Adipose tissue (tissue), 3 donors: ENCODE results near the gene UBN2. TPM values are rescaled to one million over a fixed set of nuclear protein-coding genes. Genes with fewer than 3 reads are reported as not detected.
"Not testable (repeated sequence)": the region's sequence is repeated elsewhere in the genome, so short reads cannot be mapped to it uniquely, and the experiment has no call there.

Experiments
- H3K27ac ChIP-seq: one replicate; pipeline ENCODE4 v1.5.1; 2013; ENCODE audit warnings: low read depth, low read length
- WGBS, 3 donors: extraction: QIAGEN DNeasy Blood & Tissue Kit; methylation state at CpG; one replicate each; pipeline ENCODE4 v1.1.7; 2013; 5-methylcytosine and 5-hydroxymethylcytosine counted together
- polyA plus RNA-seq, 3 donors: library from polyadenylated mRNA; stranded (reverse); fragments of 200-250 nt; gene quantifications; one replicate each; pipeline ENCODE4 v1.2.3, GENCODE V29; 2013
- donor health status: healthy with polysubstance abuse.
- donor health status: Bipolar disorder and iron deficiency.
- donor health status: healthy.

UBN2 gene
- polyA plus RNA-seq, 3 donors = 1.2 to 2.1 (median 2.0) TPM

DNA sequence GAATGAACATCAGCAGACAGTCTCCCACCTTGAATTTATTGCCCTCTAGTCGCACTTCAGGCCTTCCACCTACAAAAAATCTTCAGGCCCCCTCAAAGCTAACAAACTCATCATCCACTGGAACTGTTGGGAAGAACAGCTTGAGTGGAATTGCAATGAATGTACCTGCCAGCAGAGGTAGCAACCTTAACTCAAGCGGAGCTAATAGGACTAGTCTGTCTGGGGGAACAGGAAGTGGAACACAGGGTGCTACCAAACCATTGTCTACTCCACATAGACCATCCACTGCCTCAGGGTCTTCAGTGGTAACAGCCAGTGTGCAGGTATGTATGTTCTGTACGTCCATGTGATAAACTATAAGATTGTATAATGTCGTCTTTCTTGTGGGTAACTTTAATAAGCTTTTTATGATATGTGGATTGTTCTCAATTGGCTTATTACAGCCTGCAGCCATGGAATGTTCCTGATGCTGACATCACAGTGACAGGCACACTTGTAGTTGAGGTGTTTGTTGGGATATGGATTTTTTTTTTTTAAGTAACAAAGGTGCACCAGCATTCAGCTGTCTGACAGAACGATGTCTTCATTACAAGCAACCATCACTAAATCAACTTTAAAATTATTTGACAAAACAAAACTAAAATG is 53.3 kb downstream of the UBN2 start:
- H3K27ac ChIP-seq = no peak overlapping the region
- WGBS, 3 donors = 90 to 94% (median 93%) methylated on average over 5 of the region's 5 CpGs

DNA sequence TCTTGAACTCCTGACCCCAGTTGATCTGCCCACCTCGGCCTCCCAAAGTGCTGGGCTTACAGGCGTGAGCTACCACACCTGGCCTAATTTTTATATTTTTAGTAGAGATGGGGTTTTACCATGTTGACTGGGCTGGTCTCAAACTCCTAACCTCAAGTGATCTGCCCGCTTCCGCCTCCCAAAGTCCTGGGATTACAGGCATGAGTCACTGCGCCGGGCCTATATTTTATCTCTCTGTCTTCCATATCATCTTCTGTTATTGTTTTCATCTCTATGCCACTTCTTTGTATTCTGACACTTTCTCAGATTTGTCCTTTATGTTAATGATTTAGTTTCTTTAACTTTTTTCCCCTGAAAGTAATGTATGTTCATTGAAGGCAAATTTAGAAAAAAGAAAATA is 55.1 kb downstream of the UBN2 start:
- 96 to 99% (median 97%) methylated on average over 6 of the region's 6 CpGs for WGBS, 3 donors
- no peak overlapping the region for H3K27ac ChIP-seq

DNA sequence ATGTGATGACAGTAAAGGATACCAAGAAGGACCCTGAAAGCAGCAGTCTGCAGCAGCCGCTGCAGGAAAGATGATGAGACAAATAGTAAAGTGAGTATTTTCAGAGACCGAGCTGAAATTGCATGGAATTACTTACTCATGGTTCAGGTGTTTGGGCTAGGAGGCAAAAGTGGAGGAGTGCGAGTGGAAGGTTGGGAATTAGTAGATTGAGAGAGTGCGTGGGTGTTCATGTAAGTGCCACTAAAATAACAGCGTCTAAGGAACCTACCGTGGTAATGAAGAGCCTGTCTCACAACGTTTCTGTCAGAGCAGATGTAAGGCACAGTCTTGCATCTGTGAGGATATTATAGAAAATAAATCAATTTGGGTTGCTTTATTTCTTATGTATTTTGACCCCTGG is 61.8 kb downstream of the UBN2 start:
- no peak overlapping the region for H3K27ac ChIP-seq
- WGBS, 3 donors = 89 to 95% (median 91%) methylated on average over 7 of the region's 7 CpGs

DNA sequence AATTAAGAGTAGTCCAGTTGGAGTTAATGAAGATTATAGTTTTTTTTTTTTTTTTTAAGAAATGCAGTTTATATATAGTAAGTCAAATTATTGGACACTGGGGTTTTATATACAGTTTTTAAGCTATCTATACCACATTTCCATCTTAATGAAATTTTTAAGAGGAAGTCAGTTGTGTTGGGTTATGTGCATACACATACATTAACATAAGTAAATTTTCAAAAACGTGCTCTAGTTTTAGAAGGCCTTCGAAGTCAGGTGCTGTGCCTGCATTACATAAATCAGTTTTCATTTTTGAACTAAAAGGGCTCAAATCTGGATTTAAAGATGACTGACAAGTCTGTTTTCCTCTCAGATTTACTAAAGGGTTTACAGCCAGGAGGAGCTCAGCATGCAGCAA is 62.5 kb downstream of the UBN2 start:
- WGBS, 3 donors = 87 to 89% (median 89%) methylated on average over 2 of the region's 2 CpGs
- no peak overlapping the region for H3K27ac ChIP-seq

DNA sequence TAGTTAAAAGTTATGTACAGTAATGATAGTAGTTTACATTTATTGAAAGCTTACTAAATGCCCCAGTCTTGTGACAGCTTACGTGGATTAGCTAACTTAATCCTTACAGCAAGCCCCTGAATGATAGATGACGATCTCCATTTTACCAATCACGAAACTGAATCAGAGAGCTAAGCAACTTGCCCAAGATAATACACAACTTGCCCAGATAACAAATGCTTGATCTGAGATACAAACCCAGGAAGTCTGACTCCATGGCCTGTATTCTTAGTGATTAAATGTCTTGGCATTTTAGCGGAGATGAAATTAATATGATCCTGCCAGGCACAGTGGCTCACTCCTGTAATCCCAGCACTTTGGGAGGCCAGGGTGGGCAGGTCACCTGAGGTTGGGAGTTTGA is 63.2 kb downstream of the UBN2 start:
- 93 to 94% (median 94%) methylated on average over 4 of the region's 4 CpGs for WGBS, 3 donors

DNA sequence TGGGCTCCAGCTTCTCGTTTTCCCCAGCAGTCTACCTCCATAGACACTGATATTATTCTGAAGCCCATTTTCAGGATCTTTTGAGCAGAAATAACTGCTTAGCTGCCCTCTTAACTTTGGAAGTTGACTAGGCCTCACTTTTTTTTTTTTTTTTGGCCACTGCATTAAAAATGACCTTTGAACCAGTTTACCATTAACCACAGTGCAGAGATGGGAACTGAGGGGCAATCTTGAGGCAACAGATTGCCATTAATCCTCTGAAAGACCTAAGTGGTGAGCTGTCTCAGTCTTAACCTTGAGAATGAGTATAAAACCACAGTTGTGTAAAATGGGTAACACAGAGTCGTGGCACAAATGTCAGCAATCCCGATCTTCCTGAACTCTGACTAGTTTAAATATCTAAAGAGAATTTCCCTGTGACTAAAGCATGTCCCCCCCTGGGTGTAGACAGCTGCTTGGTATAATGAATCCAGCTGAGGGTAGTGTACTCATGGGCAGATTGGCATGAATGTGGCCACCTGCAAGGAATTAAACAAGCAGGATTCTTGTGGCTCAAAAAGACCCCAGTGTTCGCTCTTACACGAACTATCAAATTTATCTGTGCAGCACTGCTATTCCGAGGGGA is 64.0 kb downstream of the UBN2 start:
- WGBS, 3 donors = 85 to 94% (median 87%) methylated on average over 6 of the region's 6 CpGs
- H3K27ac ChIP-seq = no peak overlapping the region

More for the DNA sequence above, 63.2 kb downstream of the UBN2 start:
- no peak overlapping the region for H3K27ac ChIP-seq

DNA sequence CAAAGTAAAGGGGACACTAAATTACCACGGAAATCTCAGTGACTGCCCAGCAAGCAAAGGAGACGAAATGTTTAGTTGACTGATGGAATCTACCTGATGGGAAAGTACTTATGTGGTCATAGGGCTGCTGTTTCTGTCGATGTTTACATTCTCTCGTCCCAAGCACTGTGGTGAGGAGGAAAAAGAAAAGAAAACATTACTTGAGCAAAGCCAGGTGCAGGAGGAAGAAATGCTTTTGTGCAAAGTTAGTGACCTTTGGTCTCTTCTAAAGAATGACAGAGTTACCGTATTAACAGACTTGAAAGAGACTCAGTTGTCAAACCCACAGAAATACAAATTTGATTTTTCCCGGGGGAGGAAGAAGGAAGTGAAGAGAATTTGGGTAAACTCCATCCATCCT is 66.8 kb downstream of the UBN2 start:
- WGBS, 3 donors = 29 to 63% (median 52%) methylated on average over 6 of the region's 6 CpGs
- no peak overlapping the region for H3K27ac ChIP-seq

DNA sequence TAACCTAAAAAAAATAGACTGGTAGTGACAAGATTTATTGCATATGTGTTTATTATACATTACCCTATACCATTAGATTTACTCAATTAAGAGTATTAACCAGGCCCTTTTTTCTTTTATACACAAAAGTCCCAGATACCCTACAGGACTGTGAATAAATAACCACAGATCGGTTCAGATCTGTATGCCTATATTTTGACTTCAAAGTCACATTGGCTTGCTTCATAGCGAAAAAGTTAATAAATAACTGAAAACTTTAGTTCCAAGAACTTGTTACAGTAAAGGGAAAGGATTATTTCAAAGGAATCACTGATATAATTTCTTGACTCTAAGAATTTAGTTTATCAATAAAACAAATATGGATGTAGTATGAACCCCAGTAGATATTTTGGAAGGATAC is 68.3 kb downstream of the UBN2 start:
- H3K27ac ChIP-seq = no peak overlapping the region
- WGBS, 3 donors = 32 to 96% (median 96%) methylated on average over 2 of the region's 2 CpGs

DNA sequence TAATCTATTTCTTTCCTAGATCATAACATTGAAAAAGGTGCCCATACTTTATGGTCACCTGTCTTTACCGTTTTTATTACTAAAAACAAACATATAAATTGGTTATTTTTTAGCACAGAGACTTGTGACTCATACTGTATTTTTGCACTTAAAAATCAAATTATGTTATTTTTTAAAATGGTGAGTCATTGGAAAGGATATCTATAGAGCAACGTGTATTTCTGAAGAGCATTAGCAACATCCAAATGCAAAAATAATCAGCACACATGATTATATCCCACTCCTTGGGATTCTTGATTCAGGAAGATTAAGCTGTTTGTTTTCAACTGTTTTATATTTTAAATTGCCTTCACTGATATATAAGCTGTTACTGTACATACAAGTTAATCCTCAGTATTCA is 69.4 kb downstream of the UBN2 start:
- no peak overlapping the region for H3K27ac ChIP-seq
- 68 to 94% (median 82%) methylated on average over 2 of the region's 2 CpGs for WGBS, 3 donors

DNA sequence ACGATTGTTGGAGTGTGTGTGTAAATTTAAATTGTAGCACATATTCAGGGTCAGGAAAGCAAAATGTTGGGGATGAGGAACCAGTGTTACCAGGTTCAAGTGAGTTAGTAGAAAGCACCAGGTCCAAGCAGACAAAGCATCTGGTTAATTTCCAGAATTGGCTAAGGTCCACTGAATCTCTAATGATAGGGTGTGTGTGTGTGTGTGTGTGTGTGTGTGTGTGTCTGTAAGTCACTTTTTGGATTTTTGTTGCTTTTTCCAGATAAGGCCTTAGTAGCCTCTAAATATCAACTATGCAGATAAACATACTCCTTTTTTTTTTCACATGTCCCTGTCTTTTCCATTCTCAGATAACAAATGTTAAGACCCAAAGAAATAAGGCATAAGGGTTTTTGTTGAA is 73.5 kb downstream of the UBN2 start:
- WGBS, 3 donors = 57 to 70% (median 63%) methylated on average over 1 of the region's 1 CpG
- no peak overlapping the region for H3K27ac ChIP-seq

DNA sequence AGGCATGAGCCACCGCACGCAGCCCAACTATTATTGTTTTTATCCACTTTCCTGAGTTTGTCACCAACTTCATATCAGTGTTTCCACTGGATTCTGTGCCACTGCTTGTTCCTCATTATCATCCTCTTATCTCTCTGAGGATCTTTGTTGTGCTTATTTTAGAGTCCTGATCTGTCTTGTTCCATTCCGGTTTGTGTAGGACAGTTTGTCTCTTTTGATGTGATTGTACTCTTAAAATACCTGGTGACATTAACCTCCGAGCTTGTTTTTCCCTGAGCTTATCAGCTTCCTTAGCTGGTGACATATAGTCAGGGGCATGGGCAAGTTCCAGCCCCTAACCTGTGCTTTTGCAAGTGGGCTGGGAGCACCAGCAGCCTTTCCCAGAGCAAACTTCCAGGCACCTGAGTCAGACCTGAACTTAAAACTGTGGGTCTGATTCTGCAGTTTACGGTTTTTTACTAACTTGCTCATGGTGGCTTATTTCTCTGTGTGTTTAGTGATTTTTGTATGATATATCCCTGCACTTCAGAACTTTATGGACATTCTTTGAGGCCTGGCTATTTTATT is 87.0 kb downstream of the UBN2 start:
- 73 to 81% (median 78%) methylated on average over 5 of the region's 5 CpGs for WGBS, 3 donors
- no peak overlapping the region for H3K27ac ChIP-seq

DNA sequence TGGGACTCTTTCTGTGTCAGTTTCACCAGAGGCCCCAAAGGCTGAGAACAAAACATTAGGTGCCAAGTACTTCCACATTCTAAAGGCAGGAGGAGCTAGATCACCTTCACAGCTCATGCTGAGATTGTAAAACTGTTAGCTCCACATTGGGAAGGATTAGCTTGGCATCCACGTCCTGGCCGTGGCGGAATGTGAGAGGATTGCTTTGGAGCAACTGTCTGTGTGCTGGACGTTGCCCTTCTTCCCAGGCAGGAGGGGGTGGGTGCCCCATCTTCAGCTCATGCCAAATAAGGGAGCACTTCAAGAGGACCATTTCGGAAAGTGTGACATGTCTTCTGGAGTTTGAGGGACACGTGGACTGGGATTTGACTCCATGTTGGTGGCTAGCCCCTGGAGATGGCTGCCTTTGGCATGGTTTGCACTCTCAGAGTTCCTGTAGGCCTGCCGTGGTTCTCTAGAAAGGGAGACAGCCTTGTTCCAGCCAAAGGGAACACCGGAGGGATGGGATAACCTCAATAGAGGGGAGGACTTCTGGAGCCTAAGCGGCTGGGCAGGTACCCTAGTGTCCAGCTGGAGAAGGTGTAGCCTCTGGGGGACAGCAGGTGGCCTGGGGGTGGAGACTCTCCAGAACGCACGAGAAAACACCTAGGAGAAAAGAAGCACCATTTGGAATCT is 90.2 kb downstream of the UBN2 start:
- 67 to 69% (median 68%) methylated on average over 11 of the region's 11 CpGs for WGBS, 3 donors
- no peak overlapping the region for H3K27ac ChIP-seq

DNA sequence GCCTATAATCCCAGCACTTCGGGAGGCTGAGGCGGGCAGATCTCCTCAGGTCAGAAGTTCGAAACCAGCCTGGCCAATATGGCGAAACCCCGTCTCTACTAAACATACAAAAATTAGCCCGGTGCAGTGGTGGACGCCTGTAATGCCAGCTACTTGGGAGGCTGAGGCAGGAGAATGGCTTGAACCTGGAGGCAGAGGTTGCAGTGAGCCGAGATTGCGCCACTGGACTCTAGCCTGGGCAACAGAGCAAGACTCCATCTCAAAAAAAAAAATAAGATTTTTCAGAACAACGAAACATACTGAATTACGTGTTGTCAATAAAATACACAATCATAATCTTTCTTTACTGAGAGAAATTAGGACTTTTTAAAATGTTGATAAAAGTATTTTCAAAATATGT is 93.7 kb downstream of the UBN2 start:
- 97 to 98% (median 97%) methylated on average over 11 of the region's 11 CpGs for WGBS, 3 donors
- not testable (repeated sequence) for H3K27ac ChIP-seq

DNA sequence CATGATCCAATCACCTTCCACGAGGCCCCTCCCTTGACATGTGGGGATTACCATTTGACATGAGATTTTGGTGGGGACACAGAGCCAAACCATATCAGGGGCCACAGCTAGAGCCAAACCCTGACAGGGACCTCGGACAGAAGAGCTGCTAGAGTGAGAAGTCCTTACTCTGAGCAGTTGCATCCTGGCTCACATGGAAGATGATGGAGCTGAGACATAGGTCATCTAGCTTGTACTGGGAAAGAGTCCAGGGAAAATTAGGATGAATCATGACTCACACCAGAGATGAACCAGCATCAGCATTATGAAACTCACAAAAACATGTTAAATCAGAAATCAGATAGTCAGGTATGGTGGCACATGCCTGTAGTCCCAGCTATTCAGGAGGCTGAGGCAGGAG is 97.3 kb downstream of the UBN2 start:
- no peak overlapping the region for H3K27ac ChIP-seq
- whole genome bisulfite sequencing, 3 donors = 58 to 77% (median 58%) methylated on average over 2 of the region's 2 CpGs

DNA sequence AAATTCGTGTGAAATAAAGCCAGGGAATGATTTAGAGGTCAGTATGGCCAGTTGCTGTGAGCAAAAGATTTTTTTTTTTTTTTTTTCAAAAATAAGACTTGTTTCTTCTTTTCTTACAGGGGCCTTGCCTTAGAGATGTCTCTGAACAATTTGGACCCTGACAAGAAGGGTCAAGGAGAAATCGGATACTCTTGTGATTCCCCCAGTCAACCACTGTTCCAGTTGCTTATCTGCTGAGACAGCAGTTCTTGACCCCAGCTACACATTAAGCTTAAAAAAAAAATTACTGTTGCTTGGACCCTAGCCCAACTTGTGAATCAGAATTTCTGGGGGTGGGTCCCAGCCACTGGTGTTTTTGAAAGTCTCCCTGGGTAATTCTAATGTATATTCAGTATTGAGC is 98.1 kb downstream of the UBN2 start:
- 31 to 46% (median 45%) methylated on average over 2 of the region's 2 CpGs for WGBS, 3 donors
- no peak overlapping the region for H3K27ac ChIP-seq

DNA sequence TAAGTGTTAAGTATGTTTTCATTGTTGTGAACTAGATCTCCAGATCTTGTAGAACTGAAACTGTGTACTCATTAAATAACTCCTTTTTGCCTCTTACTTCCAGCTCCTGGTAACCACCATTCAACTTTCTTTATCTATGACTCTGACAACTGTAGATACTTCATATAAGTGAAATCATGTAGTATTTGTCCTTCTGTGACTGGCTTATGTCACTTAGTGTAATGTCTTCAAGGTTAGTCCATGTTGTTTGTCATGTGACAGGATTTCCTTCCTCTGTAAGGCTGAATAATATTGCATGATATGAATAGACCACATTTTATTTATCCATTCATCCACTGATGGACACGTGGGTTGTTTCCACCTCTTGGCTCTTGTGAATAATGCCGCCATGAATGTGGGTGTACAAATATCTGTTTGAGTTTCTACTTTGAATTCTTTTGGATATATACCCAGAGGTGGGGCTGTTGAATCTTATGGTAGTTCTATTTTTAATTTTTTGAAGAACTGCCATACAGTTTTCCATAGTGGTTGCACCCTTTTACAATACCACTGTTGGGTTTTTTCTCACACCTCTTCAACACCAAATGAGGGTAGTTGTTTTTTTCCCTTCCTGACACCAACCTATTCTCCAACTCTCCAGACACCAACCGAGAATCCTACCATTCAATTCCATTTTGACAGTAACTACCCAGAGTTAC is 99.4 kb downstream of the UBN2 start:
- 75 to 89% (median 79%) methylated on average over 3 of the region's 3 CpGs for WGBS, 3 donors
- H3K27ac ChIP-seq = no peak overlapping the region

DNA sequence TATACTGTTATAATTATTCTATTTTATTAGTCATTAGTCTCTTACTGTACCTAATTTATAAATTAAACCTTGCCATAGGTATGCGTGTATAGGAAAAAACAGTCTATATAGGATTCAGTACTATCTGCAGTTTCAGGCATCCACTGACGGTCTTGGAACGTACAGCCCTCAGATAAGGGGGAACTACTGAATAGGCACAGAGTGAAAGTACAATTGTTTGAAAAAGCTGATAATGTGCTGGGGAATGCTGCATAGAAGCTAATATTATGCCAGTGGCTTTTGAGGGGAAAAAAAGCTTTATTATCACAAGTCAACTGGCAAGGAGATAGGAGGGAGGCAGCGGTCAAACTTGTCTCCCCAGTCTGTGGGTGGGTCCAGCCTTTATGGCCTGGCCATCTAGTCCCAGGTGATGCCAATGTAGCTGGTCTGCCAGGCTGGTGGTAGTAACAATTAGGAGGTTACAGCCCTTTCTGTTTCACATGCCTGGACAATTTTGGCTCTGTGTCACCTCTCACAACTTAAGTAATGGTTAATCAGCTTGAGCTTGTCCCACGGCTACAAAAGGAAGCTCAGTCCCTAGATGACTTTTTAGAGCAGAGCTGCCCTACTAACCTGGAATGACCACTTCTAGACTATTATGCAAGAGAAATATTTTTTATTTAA is 101.8 kb downstream of the UBN2 start:
- H3K27ac ChIP-seq = no peak overlapping the region
- 28 to 71% (median 71%) methylated on average over 5 of the region's 5 CpGs for WGBS, 3 donors

DNA sequence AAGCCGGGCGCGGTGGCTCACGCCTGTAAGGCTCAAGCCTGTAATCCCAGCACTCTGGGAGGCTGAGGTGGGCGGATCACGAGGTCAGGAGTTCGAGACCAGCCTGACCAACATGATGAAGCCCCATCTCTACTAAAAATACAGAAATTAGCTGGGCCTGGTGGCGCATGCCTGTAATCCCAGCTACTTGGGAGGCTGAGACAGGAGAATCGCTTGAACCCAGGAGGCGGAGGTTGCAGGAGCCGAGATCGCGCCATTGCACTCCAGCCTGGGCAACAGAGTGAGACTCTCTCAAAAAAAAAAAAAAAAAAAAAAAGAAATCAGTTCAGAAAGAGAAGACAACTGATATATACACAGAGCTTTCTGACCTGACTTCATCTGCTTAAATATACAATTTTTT is 102.4 kb downstream of the UBN2 start:
- H3K27ac ChIP-seq = not testable (repeated sequence)

More for the DNA sequence above, 102.4 kb downstream of the UBN2 start:
- WGBS, 3 donors = 91 to 97% (median 94%) methylated on average over 13 of the region's 13 CpGs
